Ishikawa (cell line): Measurements from ENCODE around the gene HDAC9.

Experiments
- CEBPB ChIP-seq: IDR thresholded peaks from 2 replicates; pipeline ENCODE4 v1.6.1; 2012
- CREB1 ChIP-seq: IDR thresholded peaks from 2 replicates; pipeline ENCODE4 v1.6.1; 2012; ENCODE audit warnings: low read depth
- EGR1 ChIP-seq: IDR thresholded peaks from 2 replicates; pipeline ENCODE4 v1.6.1; 2012
- EP300 ChIP-seq: IDR thresholded peaks from 2 replicates; pipeline ENCODE4 v1.6.1; 2012; ENCODE audit warnings: borderline replicate concordance
- FOXM1 ChIP-seq: IDR thresholded peaks from 2 replicates; pipeline ENCODE4 v1.6.1; 2012; ENCODE audit warnings: low read depth, borderline replicate concordance
- MAX ChIP-seq: IDR thresholded peaks from 2 replicates; pipeline ENCODE4 v1.6.1; 2012
- NFIC ChIP-seq: IDR thresholded peaks from 2 replicates; pipeline ENCODE4 v1.6.1; 2012
- RAD21 ChIP-seq: IDR thresholded peaks from 2 replicates; pipeline ENCODE4 v1.6.1; 2012; ENCODE audit warnings: low read depth
- TAF1 ChIP-seq: IDR thresholded peaks from 2 replicates; pipeline ENCODE4 v1.6.1; 2012; ENCODE audit warnings: low read depth, mild to moderate bottlenecking
- TCF12 ChIP-seq: IDR thresholded peaks from 2 replicates; pipeline ENCODE4 v1.6.1; 2012; ENCODE audit warnings: low read depth
- TEAD4 ChIP-seq: IDR thresholded peaks from 2 replicates; pipeline ENCODE4 v1.6.1; 2012
- USF1 ChIP-seq: IDR thresholded peaks from 2 replicates; pipeline ENCODE4 v1.6.1; 2012
- YY1 ChIP-seq: IDR thresholded peaks from 2 replicates; pipeline ENCODE4 v1.6.1; 2012; ENCODE audit warnings: low read depth
- ZBTB7A ChIP-seq: IDR thresholded peaks from 2 replicates; pipeline ENCODE4 v1.6.1; 2012; ENCODE audit warnings: low read depth
- TF ChIP-seq, protein P1 (sequence below): IDR thresholded peaks from 2 replicates; pipeline ENCODE4 v1.6.1; 2012; ENCODE audit warnings: low read depth, mild to moderate bottlenecking

HDAC9 gene

GRCh38 chr7:19024261-19024660, 528.7 kb downstream of the HDAC9 start:
- no peak for TF ChIP-seq NFIC
- TF ChIP-seq TAF1, result no peak
- TF ChIP-seq TEAD4, result no peak
- no peak for TF ChIP-seq RAD21
- TF ChIP-seq EP300, result no peak
- no peak for TF ChIP-seq USF1
- TF ChIP-seq TCF12, result no peak

- no peak for TF ChIP-seq EGR1
- TF ChIP-seq CEBPB, result no peak
- no peak for TF ChIP-seq MAX
- no peak for TF ChIP-seq NFIC
- TF ChIP-seq, protein P1, sequence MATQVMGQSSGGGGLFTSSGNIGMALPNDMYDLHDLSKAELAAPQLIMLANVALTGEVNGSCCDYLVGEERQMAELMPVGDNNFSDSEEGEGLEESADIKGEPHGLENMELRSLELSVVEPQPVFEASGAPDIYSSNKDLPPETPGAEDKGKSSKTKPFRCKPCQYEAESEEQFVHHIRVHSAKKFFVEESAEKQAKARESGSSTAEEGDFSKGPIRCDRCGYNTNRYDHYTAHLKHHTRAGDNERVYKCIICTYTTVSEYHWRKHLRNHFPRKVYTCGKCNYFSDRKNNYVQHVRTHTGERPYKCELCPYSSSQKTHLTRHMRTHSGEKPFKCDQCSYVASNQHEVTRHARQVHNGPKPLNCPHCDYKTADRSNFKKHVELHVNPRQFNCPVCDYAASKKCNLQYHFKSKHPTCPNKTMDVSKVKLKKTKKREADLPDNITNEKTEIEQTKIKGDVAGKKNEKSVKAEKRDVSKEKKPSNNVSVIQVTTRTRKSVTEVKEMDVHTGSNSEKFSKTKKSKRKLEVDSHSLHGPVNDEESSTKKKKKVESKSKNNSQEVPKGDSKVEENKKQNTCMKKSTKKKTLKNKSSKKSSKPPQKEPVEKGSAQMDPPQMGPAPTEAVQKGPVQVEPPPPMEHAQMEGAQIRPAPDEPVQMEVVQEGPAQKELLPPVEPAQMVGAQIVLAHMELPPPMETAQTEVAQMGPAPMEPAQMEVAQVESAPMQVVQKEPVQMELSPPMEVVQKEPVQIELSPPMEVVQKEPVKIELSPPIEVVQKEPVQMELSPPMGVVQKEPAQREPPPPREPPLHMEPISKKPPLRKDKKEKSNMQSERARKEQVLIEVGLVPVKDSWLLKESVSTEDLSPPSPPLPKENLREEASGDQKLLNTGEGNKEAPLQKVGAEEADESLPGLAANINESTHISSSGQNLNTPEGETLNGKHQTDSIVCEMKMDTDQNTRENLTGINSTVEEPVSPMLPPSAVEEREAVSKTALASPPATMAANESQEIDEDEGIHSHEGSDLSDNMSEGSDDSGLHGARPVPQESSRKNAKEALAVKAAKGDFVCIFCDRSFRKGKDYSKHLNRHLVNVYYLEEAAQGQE, result no peak
- TF ChIP-seq USF1, result no peak
- TF ChIP-seq EP300, result no peak
Observed at GRCh38 chr7:19026888-19027287, 531.3 kb downstream of the HDAC9 start.

GRCh38 chr7:19030281-19030680, 534.7 kb downstream of the HDAC9 start:
- no peak for TF ChIP-seq EGR1
- no peak for TF ChIP-seq TEAD4
- no peak for TF ChIP-seq TAF1
- no peak for TF ChIP-seq FOXM1
- no peak for TF ChIP-seq CEBPB
- no peak for TF ChIP-seq MAX
- TF ChIP-seq, protein P1, result no peak
- no peak for TF ChIP-seq YY1
- no peak for TF ChIP-seq USF1
- TF ChIP-seq TCF12, result no peak
- TF ChIP-seq RAD21, result no peak
- no peak for TF ChIP-seq EP300
- TF ChIP-seq NFIC, result no peak
- no peak for TF ChIP-seq CREB1
- TF ChIP-seq ZBTB7A, result no peak

DNA sequence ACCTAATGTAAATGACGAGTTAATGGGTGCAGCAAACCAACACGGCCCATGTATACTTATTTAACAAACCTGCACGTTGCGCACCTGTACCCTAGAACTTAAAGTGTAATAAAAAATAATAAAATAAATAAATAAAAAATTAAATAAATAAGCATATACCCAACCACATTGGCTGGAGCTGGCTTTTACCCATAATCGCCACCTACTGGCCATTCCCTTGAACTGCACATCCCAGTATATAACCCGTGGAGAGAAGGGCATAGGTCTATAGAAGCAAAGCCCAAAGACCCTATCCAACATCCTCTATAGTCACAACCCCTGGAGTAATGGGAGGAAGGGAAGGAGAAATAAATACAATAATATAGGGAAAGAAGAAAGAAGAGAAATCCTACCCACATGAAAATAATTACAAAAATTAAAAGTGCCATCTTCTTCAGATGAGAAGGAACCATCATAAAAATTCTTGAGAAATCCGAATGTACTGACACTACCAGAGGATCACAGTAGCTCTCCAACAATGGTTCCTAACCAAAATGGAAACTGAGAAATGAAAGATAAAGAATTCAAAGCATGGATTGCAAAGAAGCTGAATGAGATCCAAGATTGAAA, 556.3 kb downstream of the HDAC9 start:
- TF ChIP-seq RAD21, result peak; percentile 58
- TF ChIP-seq NFIC, result no peak
